Dermis microvascular lymphatic vessel endothelial cell (primary cell): ENCODE data around the gene IFNGR2. TPM values are rescaled to one million over a fixed set of nuclear protein-coding genes. Genes with fewer than 3 reads are reported as not detected.
A peak's percentile ranks its signal among the peaks of the same experiment; 100 is the strongest.
"Not testable (repeated sequence)": the region's sequence is repeated elsewhere in the genome, so short reads cannot be mapped to it uniquely, and the experiment has no call there.

Experiments used
- DNase-seq, 2 donors: peaks; one replicate each; pipeline versions ENCODE4 v3.0.0 to v3.0.0-alpha.2; 2010; ENCODE audit warnings: low read depth in 2 of 2
- total RNA-seq: library from RNA; depleted of rRNA; stranded (reverse); fragments of >200 nt; gene quantifications from 2 replicates; pipeline ENCODE4 v1.2.1, GENCODE V29; 2014

IFNGR2 gene
- total RNA-seq, 1 donor from 2014 or later: 47.1 TPM

DNA sequence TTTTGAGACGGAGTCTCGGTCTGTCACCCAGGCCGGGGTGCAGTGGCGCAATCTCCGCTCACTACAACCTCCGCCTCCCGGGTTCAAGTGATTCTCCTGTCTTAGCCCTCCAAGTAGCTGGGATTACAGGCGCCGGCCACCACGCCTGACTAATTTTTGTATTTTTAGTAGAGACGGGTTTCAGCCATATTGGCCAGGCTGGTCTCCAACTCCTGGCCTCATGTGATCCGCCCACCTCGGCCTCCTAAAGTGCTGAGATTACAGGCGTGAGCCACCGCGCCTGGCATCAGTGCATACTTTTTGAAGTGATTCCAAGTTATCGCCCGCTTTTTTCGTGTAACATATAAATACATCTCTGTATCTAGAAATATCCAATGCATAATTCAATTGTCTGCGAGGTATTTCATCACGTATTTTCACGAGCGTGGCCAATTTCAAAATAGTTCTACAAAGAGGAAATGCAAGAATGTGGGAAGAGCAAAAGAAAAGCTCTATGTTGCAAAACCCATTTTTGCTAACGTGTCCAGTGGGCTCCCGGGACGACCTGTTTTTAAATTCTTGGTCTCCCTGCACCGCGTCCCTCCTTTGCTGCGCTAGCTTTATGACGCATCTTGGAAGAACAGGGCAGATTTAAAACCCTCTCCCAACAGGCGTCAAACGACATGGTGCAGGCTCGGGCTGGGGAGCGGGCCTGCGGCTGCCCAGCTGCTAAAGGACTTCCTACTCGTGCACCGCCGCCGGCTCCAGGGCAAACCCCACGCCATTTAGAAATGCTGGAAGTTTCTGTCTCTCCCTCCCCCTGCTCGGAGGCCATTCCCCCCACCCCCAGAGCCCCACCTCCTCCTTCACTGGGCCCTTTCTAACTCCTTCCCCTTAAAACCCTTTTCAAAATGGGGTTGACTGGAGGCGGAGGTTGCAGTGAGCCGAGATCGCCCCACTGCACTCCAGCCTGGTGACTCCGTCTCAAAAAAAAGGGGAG is 923 bp upstream of the IFNGR2 start:
- DNase-seq: peak in 1 of 2 donors; percentile 61

DNA sequence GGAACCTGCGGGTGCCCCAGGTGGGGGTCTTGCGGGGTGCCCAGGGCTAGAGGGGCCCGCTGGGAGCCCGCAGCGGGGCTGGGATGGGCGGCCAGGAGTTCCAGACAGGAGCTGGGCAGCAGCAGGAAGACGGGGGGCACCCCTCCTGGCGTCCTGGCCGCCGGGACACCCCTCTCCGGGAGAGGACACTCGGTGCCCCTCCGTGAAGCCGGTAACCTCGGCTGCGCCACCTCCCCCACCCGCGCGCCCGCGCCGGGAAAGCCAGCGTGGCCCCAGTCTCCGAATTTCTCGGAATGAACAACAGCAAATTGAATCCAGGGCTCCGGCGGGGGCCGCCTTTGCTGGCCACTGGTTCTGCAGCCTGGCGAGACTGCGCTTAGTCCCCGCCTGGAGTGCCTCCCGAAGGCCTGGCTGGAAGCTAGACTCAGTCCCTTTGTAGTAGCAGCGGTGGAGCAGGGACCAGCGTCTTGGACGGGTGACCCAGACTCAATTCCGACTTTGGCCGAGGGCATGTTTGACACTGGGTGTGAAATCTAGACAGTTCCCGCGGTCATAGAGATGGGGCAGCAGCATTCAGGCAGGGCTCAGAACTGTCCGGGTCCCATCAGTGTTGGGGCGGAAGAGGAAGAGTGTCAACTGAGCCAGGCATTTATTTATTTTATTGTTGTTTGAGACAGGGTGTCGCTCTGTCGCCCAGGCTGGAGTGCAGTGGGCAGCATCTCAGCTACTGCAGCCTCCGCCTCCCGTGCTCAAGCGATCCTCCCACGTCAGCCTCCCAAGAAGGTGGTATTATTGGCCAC is 773 bp downstream of the IFNGR2 start:
- peak in 1 of 2 donors; percentile 41 for DNase-seq

DNA sequence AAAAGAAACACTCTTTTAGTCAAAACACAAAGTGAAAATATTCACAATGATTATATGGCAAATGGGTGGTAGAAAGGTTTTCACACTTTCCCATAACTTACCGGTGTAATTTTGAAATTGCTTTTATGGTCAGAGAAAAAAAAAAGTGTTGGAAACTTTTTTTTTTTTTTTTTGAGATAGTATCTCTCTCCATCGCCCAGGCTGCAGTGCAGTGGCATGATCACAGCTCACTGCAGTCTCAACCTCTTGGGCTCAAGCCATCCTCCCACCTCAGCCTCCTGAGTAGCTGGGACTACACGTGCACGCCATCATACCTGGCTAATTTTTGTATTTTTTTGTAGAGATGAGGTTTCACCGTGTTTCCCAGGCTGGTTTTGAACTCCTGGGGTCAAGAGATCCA is 3.3 kb downstream of the IFNGR2 start:
- DNase-seq: no peak

DNA sequence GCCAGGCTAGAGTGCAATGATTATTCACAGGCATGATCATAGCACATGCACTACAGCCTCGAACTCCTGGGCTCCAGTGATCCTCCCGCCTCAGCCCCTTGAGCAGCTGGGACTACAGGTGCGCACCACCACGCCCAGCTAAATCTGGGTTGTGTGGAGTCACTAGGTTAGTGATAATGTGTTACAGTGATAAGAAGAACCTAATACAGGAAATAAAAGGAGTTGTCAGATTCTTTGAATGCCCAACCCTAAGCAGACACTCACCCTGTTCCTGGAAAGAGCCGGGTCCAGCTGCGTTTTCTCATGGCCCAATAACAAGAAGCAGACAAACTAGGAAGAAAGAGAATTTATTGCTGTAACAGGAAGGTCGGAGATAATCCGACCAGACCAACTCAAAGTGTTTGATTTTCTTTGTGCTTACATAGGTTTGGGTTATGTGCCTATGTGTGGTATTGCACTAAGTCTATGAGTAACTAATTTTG is 8.8 kb downstream of the IFNGR2 start:
- no peak for DNase-seq

DNA sequence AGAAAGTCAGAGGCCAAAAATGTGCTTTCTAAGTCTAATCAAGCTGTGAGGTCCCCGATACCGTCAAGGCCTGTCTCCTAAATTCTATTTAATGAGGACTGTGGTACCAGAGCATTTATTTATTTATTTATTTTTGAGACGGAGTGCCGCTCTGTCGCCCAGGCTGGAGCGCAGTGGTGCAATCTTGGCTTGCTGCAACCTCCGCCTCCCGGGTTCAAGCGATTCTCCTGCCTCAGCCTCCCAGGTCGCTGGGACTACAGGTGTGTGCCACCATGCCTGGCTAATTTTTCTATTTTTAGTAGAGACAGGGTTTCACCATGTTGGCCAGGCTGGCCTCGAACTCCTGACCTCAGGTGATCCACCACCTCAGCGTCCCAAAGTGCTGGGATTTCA is 9.2 kb downstream of the IFNGR2 start:
- DNase-seq: not testable (repeated sequence)

DNA sequence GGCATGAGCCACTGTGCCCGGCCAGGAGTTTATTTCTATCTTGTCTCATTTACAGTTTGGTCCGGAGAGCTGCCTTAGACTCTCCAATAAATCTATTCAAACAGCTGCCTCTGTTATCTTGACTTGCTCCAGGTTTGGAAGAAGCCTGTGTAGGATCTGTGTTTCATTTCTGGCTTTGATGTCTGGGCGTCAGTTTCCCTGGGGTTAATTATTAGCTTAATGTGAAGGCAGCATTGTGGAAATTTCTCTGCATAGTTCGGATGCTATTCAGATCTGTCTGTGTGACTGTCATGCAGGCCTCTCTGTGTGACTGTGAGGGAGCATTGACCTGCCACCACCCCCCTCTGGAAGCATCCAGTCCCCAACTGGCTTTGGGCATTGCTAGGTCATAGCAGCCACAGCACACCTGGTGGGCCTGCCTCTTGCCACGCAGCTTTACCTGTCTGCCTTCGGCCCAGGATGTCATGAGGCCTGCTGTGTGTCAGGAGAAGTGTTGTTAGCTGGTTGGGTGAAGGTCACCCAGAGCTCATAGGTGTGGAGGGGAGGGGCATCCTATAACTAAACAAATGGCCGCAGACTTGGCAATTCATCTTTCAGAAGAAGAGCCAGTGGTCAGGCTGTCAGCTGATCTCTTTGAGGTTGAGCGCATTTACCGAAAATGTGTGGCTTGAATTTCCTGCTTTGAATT is 9.8 kb downstream of the IFNGR2 start:
- no peak for DNase-seq

DNA sequence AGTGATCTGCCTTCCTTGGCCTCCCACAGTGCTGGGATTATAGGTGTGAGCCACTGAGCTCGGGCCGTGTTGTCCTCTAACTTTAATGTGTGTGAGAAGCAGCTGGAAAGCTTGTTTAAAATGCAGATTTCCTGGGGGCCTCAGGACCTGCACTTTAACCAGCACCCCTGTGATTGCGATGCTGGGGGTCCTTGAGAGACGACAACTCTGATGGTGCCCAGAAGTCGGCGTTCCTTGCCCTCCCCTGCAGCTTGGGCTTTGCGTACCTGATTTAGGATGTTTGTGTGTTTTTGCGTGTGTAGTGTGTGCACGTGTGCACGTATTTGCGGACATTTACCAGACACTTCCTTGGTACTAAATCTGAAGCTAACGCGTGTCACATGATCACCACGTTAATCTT is 10.9 kb downstream of the IFNGR2 start:
- DNase-seq: no peak

DNA sequence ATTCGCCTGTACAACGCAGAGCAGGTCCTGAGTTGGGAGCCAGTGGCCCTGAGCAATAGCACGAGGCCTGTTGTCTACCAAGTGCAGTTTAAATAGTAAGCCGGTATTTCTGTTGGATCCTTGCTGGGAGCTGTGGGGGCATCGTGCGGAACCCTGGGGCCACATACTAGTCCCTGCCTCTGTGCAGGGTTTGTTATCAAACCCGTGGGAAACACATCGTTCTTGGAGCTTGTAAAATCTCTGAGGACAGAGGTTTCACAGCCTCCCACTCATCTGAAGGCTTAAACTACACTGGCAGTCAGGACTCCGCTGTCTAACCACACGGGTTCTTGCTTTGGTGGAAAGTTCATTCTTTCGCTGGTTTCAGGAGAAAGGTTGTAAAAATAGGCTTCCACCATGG is 11.7 kb downstream of the IFNGR2 start:
- DNase-seq: no peak

DNA sequence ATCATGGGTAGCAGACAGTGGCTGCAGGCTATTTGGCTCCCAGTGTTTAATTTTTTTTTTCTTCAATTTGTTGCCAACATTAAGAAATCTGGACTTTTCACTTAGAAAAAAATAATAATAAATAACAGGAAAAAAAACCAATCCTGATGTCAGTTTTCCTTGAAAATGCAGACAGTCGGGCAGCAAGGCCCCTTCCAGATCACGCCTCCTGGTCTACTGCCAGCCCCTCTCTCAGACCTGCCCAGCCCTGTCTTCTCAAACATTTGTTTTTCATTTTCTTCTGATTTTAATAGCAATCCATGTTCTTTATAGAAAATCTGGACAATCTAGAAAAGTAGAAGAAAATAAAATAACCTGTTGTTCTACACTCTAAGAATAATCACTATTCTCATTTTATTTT is 15.5 kb downstream of the IFNGR2 start:
- DNase-seq: peak in 1 of 2 donors; percentile 18

DNA sequence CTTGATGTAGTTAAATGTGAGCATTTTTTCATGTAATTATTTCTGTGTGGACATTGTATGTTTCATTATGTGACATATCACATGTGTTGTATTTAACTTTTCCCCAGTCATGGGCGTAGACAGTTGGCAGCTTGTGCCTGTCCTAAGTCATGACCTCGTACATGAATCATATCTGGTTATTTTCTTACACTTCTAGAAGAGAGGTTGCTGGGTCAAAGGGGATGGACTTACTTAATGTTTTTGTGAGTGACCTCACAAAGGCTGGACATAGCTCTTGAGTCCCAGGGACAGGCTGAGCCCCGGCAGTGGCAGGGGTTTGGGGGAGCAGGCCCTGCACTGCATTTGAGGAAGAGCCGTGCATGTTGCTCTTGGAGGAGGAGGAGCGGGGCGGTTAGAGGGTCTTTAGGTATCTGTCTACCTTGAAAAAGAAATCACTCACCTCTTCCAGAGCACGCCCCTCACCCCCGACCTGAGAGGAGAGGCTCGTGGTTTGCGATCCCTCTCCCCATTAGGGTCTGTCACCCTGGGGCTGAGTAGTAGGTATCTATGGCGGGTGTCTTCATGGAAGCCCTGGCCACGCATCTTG is 16.4 kb downstream of the IFNGR2 start:
- DNase-seq: peak in 1 of 2 donors; percentile 85

DNA sequence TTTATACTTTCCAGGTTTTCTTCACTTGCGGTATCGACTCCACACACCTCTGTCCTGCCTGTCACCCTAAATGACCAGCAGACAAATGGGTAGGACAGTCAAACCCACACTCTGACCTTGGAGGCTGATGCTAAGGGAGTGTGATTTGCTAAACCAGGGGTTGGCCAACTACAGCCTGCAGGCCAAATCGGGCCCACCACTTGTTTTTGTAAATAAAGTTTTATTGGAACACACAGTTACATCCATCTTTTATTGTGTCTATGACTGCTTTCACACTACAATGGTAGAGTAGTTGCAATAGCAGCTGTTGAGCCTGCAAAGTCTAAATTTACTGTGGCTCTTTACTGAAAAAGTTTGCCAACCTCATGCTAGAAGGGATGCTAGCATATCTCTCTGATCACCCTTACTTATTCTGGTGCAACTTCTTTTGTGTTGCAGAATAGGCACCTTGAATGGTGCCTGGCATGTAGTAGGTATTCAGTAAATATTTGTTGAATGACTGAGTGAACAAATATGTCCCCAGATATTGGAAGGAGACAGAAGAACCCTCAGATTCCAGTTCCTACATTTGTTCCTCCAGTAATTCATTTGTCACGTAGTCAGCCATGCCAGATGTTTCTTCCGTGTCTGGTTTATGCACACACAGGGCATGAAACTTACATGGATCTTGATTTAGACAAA is 18.6 kb downstream of the IFNGR2 start:
- no peak for DNase-seq

DNA sequence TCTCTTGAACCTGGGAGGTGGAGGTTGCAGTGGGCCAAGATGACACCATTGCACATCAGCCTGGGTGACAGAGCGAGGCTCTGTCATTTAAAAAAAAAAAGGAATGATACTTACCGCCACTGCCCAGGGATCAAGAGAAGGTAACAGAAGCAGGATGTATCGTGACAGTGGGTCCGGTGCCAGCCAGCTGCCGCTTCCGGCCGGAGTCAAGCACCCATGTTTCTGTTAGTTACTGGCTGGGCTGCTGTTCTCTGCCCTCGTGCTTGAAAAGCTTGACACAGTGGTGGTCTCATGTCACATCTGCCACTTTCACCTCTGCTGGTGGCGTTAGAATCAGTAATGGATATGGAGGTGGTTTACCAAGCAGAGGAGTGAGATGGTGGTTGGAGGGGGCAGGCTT is 21.0 kb downstream of the IFNGR2 start:
- DNase-seq: no peak

DNA sequence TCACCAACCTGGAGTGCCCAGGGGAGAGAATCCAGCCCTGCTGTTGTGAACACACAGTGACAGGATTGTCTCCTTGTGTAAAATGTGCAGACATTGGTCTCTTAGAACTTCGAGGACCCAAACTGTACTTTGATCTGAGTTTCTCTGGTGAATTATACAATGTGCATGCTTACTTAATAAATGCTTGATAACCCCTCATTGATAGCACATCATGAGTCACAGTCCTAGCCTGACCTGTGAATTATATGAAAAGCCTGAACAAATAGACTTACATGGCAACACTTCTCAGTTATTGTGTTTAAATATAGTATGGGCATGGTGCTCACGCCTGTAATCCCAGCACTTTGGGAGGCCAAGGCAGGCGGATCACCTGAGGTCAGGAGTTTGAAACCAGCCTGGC is 22.6 kb downstream of the IFNGR2 start:
- DNase-seq: peak in 1 of 2 donors; percentile 13

DNA sequence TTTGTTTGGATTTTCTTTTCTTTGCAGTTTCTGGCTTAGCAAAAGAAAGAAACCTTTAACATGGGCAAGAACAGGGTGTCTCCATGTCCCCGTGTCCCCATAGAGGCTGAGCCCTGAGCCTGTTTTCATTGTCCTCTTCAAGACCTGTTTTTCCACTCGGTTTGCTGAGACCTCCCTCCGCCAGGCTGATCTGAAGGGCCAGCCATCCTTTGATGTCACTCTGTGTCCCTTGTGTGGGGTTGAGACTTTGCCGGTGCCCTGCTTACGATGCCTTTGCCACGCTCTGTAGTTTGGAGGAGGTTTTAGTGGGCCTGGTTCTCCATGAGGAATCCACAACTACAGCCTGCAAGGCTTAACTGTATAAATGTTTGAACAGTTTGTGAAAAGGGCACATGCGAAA is 23.8 kb downstream of the IFNGR2 start:
- no peak for DNase-seq

DNA sequence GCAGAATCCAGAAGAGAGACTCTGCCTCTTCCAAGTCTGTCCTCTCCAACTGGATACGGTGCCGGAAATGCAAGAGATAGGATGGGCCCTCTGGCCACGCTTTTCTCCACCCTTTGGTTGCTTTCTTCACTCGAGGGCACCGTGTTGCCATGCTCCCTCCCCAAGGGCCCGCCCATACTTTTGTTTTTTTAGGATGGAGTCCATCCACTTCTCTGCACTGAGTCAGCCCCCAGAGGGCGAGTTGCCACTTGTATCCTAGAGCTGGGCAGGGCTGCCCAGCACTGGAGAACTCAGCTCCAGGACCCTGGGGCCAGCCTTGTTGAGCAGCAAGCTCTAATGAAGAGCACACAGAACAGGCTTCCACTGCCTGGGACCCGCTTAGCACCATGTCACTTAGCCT is 25.5 kb downstream of the IFNGR2 start:
- DNase-seq: peak in 1 of 2 donors; percentile 24

DNA sequence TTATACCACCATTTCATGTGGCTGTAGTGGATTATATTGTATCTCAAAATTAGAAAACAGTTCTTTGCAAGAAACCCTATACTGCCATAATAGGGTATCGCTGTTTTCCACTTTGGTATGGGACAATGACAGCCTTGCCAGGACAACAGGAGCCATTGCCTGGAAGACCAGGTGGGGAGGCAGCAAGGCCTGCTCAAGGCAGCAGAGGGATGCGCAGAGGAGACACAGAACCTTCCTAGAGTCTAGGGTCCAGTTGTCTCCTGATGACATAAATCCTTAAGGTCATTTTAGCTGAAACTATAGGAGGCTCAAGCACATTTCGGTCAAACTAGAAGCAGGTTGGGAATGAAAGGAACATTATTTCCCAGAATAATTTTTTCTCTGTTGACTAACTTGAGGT is 27.6 kb downstream of the IFNGR2 start:
- DNase-seq: no peak

DNA sequence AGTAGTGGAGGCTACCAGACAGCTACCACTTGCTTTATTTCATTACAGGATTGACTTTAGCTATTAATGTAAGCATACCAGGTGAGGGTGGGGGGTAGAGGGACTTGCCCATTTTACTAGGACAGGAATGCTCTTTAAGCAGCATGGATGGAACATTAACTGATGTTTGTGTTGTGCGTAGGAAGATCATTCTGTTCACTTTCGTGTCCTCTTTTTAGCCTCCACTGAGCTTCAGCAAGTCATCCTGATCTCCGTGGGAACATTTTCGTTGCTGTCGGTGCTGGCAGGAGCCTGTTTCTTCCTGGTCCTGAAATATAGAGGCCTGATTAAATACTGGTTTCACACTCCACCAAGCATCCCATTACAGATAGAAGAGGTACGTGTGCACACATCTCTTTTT is 29.3 kb downstream of the IFNGR2 start:
- no peak for DNase-seq

DNA sequence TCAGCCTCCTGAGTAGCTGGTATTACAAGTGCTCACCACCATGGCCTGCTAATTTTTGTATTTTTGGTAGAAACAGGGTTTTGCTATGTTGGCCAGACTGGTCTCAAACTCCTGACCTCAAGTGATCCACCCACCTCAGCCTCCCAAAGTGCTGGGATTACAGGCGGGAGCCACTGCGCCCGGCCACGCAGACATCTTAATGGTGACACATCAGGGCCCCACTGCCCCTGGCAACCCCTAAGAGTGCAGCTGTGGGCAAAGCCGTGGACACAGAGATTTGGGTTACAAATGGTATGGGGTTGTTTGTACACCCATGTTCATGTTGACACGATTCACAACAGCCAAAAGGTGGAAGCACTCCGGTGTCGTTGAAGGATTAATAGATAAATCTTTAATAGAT is 29.8 kb downstream of the IFNGR2 start:
- DNase-seq: no peak

DNA sequence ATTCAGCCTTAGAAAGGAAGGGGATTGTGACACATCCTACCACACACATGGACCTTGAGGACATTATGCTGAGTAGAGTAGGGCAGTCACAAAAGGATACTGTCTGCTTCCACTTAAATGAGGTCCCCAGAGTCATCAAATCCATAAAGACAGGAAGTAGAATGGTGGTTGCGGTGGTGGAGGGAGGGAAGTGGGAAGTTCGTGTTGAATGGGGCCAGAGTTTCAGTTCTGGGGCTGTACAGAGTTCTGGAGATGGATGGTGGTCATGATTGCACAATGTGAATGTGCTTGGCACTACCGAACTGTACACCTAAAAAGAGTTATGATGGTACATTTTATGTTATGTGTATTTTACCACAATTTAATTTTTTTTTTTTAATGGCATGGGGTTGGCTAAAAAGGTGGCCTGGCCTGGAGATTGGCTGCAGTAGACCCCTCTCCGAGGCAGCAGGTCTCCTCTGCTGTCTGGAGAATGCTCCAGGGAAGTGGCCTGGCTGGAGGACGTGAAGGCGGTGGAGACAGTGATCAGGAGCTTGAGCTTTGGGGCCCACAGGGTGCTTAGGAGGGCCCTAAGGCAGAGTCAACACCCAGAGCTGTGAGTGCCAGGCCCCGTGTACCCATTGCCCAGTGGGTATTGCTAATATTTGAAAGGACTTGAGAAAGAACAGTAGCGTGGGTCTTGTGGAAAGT is 30.4 kb downstream of the IFNGR2 start:
- no peak for DNase-seq

DNA sequence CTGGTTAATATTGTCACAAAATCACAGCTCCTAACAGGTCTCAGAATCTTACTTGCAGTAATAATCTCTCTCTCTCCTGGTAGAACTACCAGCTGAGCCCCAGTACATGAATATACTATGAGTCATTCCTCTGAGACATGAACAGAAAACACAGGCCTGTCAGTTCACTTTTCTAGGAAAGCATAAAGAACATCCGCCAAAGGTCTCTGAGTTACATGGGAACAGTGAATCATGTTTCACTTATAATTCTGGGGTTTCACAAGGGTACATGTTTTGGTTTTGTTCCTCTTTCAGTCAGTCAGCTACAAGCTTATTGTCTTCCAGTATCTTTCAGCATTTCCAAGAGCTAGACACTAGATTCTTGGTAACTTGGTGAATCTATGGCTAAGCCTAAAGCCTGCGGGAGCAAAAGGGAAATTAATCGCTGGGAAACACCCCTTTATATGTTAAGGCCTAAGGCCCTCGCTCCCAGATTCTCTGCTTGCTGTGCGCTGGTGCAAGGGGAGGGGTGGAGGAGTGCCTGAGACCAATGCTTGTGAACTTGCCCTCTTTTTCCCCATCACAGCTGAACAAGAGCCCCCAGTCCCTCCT is 31.7 kb downstream of the IFNGR2 start:
- peak in 1 of 2 donors; percentile 90 for DNase-seq
